ENCODE results near the gene CIART.
"Not testable (repeated sequence)": the region's sequence is repeated elsewhere in the genome, so short reads cannot be mapped to it uniquely, and the experiment has no call there.

The CIART gene, protein sequence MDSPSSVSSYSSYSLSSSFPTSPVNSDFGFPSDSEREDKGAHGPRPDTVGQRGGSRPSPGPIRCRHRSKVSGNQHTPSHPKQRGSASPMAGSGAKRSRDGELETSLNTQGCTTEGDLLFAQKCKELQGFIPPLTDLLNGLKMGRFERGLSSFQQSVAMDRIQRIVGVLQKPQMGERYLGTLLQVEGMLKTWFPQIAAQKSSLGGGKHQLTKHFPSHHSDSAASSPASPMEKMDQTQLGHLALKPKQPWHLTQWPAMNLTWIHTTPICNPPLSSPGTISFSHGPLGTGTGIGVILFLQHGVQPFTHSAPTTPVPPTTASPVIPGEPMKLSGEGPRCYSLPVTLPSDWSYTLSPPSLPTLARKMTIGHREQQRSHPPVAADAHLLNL

DNA sequence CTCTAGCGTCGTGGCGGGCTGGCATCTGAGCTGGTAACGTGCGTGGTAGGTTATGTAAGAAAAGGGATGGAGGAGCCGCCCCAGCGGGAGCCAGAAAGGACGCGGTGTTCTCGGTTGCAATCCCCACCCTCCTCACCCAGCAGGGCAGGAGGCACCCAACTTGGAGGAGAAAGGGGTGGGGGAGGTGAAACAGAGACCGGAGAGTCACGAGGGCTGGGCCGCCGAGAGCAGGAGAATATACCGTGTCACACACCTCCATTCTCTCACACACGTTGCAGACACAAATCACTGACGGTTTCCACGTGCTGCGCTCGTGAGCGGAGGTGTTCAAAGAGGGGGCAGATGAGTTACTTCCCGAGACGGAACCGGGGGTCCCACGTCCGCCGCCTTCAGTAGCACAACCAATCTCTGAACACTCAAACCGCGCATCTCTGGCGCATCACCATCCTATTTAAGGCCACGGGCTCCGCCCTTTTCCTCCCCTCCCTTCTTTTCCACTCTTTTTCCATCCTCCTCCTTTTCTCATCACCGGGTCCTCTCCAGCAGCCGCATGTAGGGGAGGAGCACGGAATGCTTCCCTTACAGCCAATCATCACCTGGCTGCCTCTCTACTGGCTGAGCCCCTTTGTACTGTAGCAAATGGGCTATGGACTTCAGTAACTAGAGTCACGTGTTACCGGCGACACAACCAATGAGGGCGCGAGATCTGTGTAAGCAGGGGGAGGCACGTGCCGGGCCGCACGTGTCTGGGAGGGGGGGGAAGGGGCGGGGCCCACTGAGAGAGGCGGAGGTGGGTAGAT, at the start of gene CIART:
Gene CIART (plus strand): TSS at position 797 of the 800 bp plus-strand sequence. CDS start 714 bp downstream, outside the sequence.
- DNase-seq (ENCODE audit: low spot score): peak; percentile 23

DNA sequence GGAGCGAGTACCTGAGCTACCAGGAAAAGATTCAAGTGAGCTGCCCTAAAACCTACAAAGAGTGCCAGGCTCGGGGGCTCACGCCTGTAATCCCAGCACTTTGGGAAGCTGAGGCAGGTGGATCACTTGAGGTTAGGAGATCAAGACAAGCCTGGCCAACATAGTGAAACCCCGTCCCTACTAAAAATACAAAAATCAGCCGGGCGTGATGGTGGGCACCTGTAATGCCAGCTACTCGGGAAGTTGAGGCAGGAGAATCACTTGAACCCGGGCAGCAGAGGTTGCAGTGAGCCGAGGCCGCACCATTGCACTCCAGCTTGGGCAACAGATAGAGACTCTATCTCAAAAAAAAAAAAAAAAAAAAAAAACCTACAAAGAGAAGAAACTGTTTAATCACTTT, 49.4 kb upstream of the CIART start:
- DNase-seq (ENCODE audit: low spot score): not testable (repeated sequence)

DNA sequence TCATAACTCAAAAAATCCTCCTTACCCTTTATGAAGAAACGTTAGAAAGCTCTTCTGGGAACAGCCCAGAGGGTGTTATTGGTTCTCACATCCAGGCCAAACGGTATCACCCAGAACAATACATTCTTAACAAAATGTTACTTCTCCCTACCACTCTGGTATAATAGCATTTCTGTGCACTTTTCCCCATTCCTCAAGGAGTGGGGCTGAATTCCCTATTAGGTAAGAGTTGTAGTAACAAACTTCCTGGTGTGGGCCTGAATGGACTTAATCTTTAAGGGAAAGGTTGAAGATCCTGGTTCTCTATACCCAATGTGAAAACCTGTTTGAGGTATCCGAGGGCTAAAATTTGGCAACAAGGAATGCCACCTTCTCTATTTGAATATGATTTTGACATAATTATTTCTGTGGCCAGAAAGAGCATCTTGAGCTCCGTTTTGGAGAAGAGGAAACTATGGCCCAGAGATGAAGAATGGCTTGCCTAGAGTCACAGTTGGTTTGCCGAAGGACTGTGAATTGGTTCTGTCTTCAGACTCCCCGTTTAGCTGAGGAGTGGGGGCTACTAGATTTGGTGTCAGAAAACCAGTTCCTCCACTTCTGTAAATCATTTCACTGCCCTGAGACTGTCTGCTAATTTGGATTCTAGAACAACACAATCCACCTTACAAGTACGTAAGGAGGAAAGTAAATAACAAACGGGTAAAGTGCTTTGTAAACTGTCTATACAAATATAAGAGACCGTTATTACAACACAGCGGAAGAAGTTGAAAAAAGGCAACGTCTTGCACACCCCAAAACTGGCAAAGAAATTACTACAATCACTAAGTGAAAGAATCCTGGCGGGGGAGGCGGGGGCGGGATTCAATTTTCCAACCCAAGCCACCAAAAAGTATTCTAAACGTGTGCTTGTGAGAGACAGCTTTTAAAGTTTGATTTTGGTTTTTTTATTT, 48.7 kb upstream of the CIART start:
- no peak for DNase-seq (ENCODE audit: low spot score)

DNA sequence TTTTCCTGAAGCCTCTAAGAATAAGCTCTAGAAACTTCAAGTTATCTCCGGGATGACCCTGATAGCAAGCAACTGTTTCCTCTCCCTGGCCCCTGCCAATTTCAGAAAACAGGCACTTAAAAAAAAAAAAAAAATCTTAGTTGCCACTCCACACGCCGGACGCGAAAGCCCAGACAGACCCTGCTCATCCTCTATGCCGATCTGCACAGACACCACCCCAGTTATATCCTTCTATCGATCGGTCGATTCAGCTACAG, 48.1 kb upstream of the CIART start:
- no peak for DNase-seq (ENCODE audit: low spot score)

DNA sequence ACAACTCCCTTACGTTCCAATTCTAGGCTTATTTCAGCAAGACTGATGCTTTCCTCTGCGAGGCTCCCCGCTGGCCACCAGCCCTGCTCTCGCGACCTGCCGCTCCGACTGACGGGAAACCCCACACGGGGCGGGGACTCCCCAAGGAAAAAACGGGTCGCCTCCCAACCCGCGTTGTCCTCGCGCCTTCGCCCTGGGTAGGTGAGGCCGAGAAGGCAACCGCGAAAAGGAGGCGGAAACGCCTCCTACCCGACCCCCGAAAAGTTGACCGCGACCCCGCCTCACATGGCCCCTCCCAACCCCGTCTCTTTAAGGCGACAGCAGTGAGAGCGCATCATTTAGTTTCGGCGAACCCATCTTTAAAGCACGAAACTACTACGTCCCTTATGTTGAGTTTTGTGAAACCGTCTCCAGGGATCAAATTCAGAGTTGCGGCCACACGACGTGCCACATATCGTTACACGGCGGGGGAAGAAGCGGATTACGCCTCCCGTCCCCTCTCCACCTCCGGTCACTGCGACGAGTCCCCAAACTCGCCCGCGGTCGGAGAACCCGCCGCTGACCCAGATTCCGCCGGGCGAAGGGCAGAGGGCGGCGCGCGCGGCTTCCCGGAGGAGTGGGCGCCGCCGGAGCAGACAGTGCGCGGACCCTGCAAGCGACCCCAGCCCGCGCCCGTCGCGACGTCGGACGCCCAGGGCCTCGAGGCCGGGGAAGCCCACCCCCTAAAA, 47.6 kb upstream of the CIART start:
- DNase-seq (ENCODE audit: low spot score): peak; percentile 48

DNA sequence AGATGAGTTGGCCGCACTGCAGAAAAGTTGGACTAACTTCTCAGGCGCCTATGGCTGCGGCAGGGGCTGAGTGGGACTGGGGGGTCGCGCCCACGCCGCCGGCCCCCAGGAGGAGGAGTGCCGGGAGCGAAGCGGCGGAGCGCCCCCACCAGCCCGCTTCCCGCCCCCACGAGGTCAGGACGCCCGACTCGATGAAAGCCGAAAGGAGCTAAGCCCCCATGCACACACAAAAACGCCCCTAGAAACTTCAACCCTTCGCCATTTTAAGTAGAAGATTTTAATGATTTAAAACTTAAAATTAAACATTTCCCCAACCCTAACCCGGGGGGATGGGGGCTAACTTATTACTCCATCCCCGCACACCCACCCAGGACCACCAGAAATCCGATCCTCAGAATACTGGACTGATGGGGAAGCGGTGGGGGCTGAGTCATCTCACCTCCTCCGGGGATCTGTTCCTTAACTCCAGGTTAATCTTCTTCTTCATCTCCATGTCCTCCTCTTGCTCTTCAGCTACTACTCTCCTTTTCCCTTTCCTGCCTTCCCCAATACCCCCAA, 47.0 kb upstream of the CIART start:
- no peak for DNase-seq (ENCODE audit: low spot score)

DNA sequence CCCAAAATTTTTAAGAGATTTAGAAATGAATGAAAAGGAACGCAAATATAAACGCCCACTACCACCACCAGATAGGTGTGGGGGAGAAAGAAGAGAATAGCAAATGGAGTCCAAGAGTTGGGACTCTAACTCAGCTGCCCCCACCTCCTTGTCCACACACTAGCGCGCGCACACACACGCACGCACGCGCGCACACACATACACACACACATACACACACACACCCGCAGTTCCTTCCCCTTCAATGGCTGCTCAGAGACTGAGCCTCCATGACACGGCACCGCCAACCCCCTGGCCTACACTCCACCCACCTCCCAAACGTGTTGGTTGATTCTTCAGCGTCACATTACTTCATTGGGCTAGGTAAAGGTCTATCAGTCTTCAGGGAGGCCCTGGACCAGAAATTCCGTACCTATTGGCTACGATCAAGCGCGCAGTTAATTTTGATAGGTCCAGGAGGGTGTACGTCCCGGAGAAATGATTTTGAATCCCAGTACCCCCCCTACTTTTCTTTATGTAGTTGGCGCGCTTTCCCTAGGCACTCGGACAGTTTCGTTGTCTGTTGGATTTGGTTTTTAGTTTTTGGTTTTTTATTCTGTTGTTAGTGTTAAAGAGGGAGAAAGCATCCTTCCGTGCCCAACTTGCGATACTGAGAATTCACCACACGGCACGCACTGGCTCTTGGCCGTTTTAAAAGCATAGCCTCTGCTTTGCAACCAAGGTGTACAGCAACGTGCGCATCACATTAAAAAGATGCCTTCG, 46.3 kb upstream of the CIART start, which contains the start of gene ANP32E:
Gene ANP32E (minus strand): TSS at position 261 of the 762 bp plus-strand sequence. CDS start 326 bp downstream, outside the sequence.
- peak; percentile 95 for DNase-seq (ENCODE audit: low spot score)

DNA sequence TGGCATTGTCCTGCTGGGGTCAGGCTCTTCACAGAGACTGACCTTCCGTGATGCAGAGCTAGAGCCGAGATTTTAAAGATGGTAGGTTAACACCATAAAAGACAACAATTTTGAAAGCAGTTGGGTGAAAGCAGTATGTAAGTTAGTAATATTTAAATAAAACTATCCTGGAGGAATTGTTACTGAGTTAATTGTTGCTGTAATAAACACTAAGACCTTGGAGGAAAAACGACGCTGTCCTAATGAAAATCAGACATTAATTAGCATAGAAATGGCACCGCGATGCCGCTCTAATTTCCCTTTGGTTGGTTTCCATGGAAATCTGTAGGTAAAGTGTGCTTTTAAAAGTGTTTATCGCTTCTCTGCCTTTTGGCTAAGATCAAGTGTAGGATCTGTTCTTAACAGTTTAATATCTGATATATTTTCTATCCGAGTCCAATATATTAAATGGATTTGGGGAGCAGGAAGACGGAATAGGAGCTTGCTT, 45.7 kb upstream of the CIART start:
- DNase-seq (ENCODE audit: low spot score): peak; percentile 59

DNA sequence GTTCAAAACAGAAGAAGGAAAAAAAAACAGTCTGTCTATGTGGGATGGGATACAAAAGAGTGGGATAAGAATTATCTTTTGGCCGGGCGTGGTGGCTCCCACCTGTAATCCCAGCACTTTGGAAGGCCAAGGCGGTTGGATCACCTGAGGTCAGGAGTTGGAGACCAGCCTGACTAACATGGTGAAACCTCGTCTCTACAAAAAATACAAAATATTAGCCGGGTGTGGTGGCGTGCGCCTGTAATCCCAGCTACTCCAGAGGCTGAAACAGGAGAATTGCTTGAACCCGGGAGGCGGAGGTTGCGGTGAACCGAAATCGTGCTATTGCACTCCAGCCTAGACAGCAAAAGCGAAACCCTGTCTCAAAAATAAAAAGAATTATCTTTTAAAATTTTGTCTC, 45.2 kb upstream of the CIART start:
- DNase-seq (ENCODE audit: low spot score): not testable (repeated sequence)

DNA sequence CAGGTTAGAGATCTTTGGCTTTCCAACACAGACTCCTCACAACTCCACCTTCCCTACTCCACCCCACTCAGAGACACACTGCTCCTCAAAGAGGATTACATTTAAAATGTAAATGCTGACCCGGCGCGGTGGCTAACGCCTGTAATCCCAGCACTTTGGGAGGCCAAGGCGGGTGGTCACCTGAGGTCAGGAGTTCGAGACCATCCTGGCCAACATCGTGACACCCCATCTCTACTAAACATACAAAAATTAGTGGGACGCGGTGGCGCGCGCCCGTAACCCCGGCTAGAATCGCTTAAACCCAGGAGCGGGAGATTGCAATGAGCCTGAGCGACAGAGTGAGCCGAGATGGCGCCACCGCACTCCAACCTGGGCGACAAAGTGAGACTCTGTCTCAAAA, 44.6 kb upstream of the CIART start:
- no peak for DNase-seq (ENCODE audit: low spot score)

DNA sequence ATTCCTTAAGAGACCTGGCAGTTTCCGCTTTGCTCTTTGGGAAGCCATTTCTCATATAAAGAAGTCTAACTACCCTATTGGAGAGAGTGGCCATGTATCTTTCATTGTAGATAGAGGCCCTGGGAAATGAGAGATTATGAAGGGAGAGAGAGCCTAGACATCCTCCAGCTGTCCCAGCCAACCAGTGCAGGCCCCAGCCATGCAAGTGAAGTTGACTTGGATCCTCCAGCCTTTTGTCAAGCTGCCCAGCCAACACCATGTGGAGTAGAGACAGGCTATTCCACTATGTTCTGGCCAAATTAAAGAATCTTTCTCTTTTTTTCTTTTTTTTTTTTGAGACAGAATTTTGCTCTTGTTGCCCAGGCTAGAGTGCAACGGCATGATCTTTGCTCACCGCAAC, 39.4 kb upstream of the CIART start:
- DNase-seq (ENCODE audit: low spot score): no peak

DNA sequence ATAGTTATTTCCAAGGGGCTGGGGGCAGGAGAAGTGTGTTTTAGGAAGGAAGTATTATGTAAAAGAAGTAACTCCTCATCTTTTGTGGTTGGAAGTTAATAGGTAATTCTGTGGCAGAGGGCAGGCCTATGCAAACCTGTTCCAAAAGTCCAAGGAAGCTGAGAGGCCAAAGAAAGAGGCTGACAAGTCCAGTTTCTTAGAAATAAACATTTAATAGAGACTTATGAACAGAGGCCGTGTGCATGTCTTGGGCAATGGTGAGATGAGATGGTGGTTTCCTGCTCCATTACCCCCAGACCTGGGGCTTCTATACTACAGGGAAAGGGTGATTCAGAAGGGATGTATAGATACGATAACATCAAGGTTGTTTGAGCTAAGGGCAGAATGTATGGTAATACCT, 32.4 kb upstream of the CIART start:
- DNase-seq (ENCODE audit: low spot score): no peak

DNA sequence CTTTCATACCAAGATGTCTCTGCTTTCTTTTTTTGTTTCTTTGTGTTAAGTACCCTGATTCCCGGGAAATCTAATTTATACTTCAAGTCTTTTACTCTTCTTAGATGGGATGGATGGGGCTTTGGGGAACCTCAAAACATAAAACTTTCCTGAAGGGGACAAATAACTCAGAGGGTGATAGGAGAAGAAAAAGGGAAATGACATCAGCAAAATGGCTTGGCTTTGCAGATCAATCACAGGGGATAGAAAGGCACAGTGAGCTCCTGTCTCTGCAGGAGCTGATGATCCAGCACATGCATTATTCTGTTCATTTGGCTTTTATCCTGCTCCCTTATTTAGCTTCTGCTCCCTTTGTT, 26.2 kb upstream of the CIART start:
- no peak for DNase-seq (ENCODE audit: low spot score)

DNA sequence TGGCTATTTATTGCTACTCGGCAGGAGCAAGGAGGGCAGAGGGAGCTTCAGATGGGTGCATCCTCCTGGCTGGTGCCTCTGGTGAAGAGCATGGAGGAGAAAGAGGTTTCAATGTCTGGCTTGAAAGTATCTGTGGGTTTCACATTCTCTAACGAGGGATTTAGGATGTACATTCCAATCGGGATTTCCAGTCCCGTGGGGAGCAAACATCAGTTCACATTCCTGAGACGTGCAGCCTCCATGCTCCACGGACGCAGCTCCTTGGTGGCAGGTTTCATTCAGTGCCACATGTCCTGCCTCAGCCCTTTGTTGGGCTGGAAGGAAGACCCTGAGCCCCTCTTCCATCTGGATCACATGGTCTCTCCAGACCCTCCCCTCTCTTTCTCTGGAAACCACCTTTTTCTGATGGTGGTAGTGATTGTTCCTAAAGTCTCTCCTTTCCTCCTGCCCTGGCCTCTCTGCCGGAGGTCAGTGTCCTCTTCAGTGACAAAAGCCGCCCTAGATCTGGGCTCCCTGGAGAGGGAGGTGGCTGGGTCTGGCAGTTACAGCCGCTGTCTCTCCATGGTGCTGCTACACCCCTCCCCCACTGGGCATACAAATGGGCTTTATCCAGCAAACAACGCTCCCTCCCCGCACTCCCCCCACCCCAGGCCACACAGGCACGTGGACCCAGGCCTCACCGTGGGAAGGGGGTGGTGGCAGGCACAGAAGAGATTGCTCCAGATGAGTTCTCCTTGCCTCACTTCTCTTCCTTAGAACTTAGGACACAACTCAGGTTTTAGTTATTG, 25.6 kb upstream of the CIART start:
- DNase-seq (ENCODE audit: low spot score): no peak

DNA sequence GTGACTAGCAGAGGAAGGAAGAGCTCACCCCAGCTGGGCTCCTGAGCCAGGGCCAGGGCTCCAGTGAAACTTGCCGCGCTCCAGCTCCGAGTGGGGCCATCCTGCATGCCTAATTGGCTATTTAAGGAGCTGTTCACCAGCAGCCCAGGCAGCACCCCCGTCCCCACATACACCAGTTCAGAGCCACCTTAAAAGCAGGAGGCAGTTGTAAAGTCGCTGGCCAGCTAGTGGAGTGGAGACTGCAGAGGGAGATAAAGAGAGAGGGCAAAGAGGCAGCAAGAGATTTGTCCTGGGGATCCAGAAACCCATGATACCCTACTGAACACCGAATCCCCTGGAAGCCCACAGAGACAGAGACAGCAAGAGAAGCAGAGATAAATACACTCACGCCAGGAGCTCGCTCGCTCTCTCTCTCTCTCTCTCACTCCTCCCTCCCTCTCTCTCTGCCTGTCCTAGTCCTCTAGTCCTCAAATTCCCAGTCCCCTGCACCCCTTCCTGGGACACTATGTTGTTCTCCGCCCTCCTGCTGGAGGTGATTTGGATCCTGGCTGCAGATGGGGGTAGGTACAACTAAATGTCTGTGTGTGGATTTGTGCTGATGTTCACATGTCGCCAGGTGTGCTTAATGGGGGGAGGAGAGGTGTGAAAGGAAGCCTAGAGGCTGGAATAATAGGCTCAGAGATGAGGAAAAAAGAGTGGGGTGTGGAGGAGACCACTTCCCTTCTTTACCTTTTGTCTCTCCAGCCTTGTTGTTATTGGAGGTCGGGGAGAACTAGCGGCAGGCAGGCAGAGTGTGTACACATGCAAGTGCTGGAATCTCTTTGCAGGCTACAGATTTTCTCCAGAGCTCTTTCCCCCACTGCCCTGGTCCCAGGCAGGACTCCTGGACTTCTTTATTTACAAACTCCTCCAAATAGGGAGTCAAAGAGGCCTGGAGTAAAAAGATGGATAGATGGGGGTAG, 24.4 kb upstream of the CIART start, which contains the start of gene CA14:
Gene CA14 (plus strand): TSS at position 151 of the 962 bp plus-strand sequence. CDS start 355 bp downstream, at position 506.
- no peak for DNase-seq (ENCODE audit: low spot score)

DNA sequence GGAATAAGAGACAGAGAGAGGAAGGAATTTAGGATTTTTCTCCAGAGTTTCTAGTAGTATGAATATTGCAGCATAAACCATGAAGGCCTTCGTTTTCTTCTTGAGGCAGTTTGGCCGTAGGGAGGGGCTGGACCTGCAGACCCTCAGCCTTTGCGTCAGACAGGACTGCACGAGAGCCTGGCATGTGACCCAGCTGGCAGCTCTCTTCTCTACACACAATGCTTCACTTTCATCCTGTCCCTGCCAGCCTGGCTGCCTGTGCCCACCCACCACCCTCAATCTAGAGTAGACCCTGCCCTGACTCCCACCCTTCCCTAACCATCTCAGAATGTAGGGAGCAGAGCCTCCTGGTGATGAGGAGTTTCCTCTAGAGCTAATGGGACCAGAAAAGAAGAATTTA, 23.1 kb upstream of the CIART start:
- no peak for DNase-seq (ENCODE audit: low spot score)

DNA sequence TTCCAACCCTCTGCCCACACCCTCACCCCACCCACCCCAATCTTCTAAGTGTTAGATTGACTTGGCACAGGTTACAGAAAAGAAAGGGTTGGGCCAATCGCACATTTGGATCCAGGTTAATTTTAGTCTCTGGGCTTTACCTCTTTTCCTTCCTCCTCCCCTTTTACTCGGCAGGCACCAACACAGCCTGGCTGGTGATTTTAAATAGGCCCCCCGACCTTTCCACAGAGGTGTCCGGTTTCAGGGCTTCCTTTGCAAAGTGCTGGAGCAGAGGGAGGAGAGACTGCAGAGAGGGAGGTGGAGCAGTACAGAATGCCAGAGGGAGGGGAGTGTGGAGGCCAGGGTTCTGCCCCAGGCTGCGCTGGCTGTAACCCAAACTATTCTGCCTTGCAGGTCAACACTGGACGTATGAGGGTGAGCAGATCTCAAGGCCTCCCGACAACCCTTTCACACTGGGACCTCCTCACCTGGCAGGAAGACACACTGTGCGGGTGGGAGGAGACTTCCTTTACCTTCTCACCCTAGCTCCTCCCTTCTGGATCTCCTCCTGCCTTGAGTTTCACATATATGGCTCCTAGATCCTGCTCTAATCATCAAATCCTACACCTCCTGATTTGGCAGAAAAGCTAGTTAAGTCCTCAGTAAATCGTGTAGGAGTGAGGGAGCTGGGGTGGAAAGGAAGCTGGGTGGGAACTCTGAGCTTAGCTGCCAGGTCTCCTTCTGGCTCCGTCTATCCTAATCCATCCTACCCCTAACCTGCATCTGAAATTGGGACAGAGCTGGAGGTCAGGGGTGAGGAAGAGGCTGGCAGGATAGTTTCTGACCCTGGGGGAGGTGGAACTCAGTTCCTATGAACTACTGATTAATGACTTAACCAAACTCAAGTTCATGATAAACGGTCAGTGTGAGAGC, 22.3 kb upstream of the CIART start:
- peak; percentile 35 for DNase-seq (ENCODE audit: low spot score)
